ENCODE results near the gene EIF4G3. TPM values are rescaled to one million over a fixed set of nuclear protein-coding genes. Genes with fewer than 3 reads are reported as not detected.

EIF4G3 gene
- total RNA-seq, 1 experiment from 2014 or later: 55.4 TPM

GRCh38 chr1:21051177-21051825 is 125.4 kb downstream of the EIF4G3 start:
- Mint-ChIP-seq H3K4me3 (ENCODE audit: unreplicated experiment) (no peak overlapping the region), H3K36me3 (ENCODE audit: insufficient read depth, unreplicated experiment) (no peaks in the 10 kb centered on the region), H3K9me3 (ENCODE audit: unreplicated experiment) (no peaks in the 10 kb centered on the region), H3K27me3 (ENCODE audit: insufficient read depth, unreplicated experiment) (no peaks in the 10 kb centered on the region), H3K27ac (ENCODE audit: unreplicated experiment) (no peak overlapping the region), H3K4me1 (ENCODE audit: low read depth, unreplicated experiment) (no peaks in the 10 kb centered on the region)
- Histone ChIP-seq H3K4me1 (no peaks in the 10 kb centered on the region), H3K36me3 (ENCODE audit: control insufficient read depth, insufficient read depth, low read length) (no peaks in the 10 kb centered on the region; the same call in 1 of the 2 replicates), H3K9me3 (no peaks in the 10 kb centered on the region), H3K4me3 (ENCODE audit: low read depth, low read length) (no peak overlapping the region), H3K27me3 (replicated peaks; ENCODE audit: control insufficient read depth, insufficient read depth, low read length) (no peaks in the 10 kb centered on the region)
- DNase-seq: no peak
- intact Hi-C loops (cut with micrococcal nuclease; ENCODE audit: unreplicated experiment): no loop called here
- POLR2A ChIA-PET: no interaction called here
- TF ChIP-seq, protein P1, sequence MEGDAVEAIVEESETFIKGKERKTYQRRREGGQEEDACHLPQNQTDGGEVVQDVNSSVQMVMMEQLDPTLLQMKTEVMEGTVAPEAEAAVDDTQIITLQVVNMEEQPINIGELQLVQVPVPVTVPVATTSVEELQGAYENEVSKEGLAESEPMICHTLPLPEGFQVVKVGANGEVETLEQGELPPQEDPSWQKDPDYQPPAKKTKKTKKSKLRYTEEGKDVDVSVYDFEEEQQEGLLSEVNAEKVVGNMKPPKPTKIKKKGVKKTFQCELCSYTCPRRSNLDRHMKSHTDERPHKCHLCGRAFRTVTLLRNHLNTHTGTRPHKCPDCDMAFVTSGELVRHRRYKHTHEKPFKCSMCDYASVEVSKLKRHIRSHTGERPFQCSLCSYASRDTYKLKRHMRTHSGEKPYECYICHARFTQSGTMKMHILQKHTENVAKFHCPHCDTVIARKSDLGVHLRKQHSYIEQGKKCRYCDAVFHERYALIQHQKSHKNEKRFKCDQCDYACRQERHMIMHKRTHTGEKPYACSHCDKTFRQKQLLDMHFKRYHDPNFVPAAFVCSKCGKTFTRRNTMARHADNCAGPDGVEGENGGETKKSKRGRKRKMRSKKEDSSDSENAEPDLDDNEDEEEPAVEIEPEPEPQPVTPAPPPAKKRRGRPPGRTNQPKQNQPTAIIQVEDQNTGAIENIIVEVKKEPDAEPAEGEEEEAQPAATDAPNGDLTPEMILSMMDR (IDR thresholded peaks at IDR 0.05; ENCODE audit: insufficient read depth in 1 of 2, low read depth in 1 of 2, low read length in 1 of 2, severe bottlenecking in 1 of 2, unreplicated experiment in 1 of 2): no peak
- BruUV-seq (replicated peaks): no TSS peak
- CTCF ChIA-PET: no interaction called here

GRCh38 chr1:21050031-21050430 is 126.7 kb downstream of the EIF4G3 start:
- intact Hi-C loops (cut with micrococcal nuclease; ENCODE audit: unreplicated experiment): no loop called here
- Mint-ChIP-seq H3K4me1 (ENCODE audit: low read depth, unreplicated experiment) (no peaks in the 10 kb centered on the region), H3K9me3 (ENCODE audit: unreplicated experiment) (no peaks in the 10 kb centered on the region), H3K27ac (ENCODE audit: unreplicated experiment) (no peak overlapping the region), H3K4me3 (ENCODE audit: unreplicated experiment) (no peak overlapping the region), H3K27me3 (ENCODE audit: insufficient read depth, unreplicated experiment) (no peaks in the 10 kb centered on the region), H3K36me3 (ENCODE audit: insufficient read depth, unreplicated experiment) (no peaks in the 10 kb centered on the region)
- Histone ChIP-seq H3K9me3 (no peaks in the 10 kb centered on the region), H3K27me3 (replicated peaks; ENCODE audit: control insufficient read depth, insufficient read depth, low read length) (no peaks in the 10 kb centered on the region), H3K4me3 (ENCODE audit: low read depth, low read length) (no peak overlapping the region), H3K4me1 (no peaks in the 10 kb centered on the region), H3K36me3 (ENCODE audit: control insufficient read depth, insufficient read depth, low read length) (no peaks in the 10 kb centered on the region; the same call in 1 of the 2 replicates)
- no peak for DNase-seq
- ChIA-PET POLR2A (no interaction called here), CTCF (no interaction called here)
- TF ChIP-seq, protein P1 (IDR thresholded peaks at IDR 0.05; ENCODE audit: insufficient read depth in 1 of 2, low read depth in 1 of 2, low read length in 1 of 2, severe bottlenecking in 1 of 2, unreplicated experiment in 1 of 2): no peak
- TSS peak; percentile 14 for BruUV-seq (replicated peaks)

GRCh38 chr1:21048462-21048861 is 128.2 kb downstream of the EIF4G3 start:
- H3K27ac Mint-ChIP-seq (ENCODE audit: unreplicated experiment): no peak overlapping the region
- no peak overlapping the region for H3K4me3 Mint-ChIP-seq (ENCODE audit: unreplicated experiment)
- TF ChIP-seq, protein P1 (IDR thresholded peaks at IDR 0.05; ENCODE audit: insufficient read depth in 1 of 2, low read depth in 1 of 2, low read length in 1 of 2, severe bottlenecking in 1 of 2, unreplicated experiment in 1 of 2): no peak
- no peak for DNase-seq
- H3K27me3 Mint-ChIP-seq (ENCODE audit: insufficient read depth, unreplicated experiment): no peaks in the 10 kb centered on the region
- no peaks in the 10 kb centered on the region for H3K9me3 Mint-ChIP-seq (ENCODE audit: unreplicated experiment)
- no peaks in the 10 kb centered on the region for H3K4me1 ChIP-seq
- H3K9me3 ChIP-seq: no peaks in the 10 kb centered on the region
- ChIA-PET POLR2A (interaction anchor here (0.5 kb wide), 1 partner anchor 58 kb away, joined by 10 read pairs; no protein-coding TSS in a partner anchor), CTCF (no interaction called here)
- peaks cover 5% of the 10 kb centered on the region for H3K36me3 Mint-ChIP-seq (ENCODE audit: insufficient read depth, unreplicated experiment)
- no TSS peak for BruUV-seq (replicated peaks)
- no peak overlapping the region for H3K4me3 ChIP-seq (ENCODE audit: low read depth, low read length)
- H3K4me1 Mint-ChIP-seq (ENCODE audit: low read depth, unreplicated experiment): no peaks in the 10 kb centered on the region
- H3K36me3 ChIP-seq (ENCODE audit: control insufficient read depth, insufficient read depth, low read length): no peaks in the 10 kb centered on the region; the same call in 1 of the 2 replicates
- intact Hi-C loops (cut with micrococcal nuclease; ENCODE audit: unreplicated experiment): no loop called here
- H3K27me3 ChIP-seq (replicated peaks; ENCODE audit: control insufficient read depth, insufficient read depth, low read length): no peaks in the 10 kb centered on the region
